Lung (tissue), 12 donors: ENCODE results near the gene SPAM1. TPM values are rescaled to one million over a fixed set of nuclear protein-coding genes. Genes with fewer than 3 reads are reported as not detected.
A peak's percentile ranks its signal among the peaks of the same experiment; 100 is the strongest.

Experiments used
- ATAC-seq: fragments of 200-7000 bp; cut with Tn5 transposase; one replicate; pipeline ENCODE4 v1.9.1; 2020; ENCODE audit warnings: moderate number of reproducible peaks; ENCODE audit not compliant: insufficient read depth, low FRiP score
- DNase-seq, 3 donors: peaks; one replicate each; pipeline ENCODE4 v3.0.0-alpha.2; 2013 to 2017
- H3K27ac ChIP-seq, 2 donors: one replicate each; pipeline ENCODE4 v1.5.1; 2013; ENCODE audit warnings: mild to moderate bottlenecking in 2 of 2, moderate library complexity in 2 of 2, control low read depth in 1 of 2, inconsistent platforms in 1 of 2, low read depth in 1 of 2, low read length in 1 of 2
- H3K27me3 ChIP-seq, 3 donors: one replicate each; pipeline ENCODE4 v1.5.1; 2013; ENCODE audit warnings: low read length in 2 of 3; ENCODE audit not compliant: control insufficient read depth in 3 of 3, insufficient read depth in 3 of 3
- H3K36me3 ChIP-seq, 4 donors: one replicate each; pipeline ENCODE4 v1.5.1; 2013; ENCODE audit warnings: low read length in 4 of 4, mild to moderate bottlenecking in 1 of 4, moderate library complexity in 1 of 4; ENCODE audit not compliant: control insufficient read depth in 4 of 4, insufficient read depth in 4 of 4
- H3K4me1 ChIP-seq, 5 donors: one replicate each; pipeline ENCODE4 v1.5.1; 2013; ENCODE audit warnings: low read length in 5 of 5, mild to moderate bottlenecking in 2 of 5, moderate library complexity in 1 of 5; ENCODE audit not compliant: control insufficient read depth in 5 of 5, insufficient read depth in 5 of 5
- H3K4me3 ChIP-seq: one replicate; pipeline ENCODE4 v1.5.1; 2013; ENCODE audit warnings: mild to moderate bottlenecking, control low read depth, moderate library complexity
- H3K9ac ChIP-seq, 2 donors: one replicate each; pipeline ENCODE4 v1.5.1; 2013; ENCODE audit warnings: low read length in 2 of 2, control low read depth in 1 of 2; ENCODE audit not compliant: insufficient read depth in 1 of 2
- H3K9me3 ChIP-seq, 4 donors: one replicate each; pipeline ENCODE4 v1.5.1; 2013; ENCODE audit warnings: low read length in 3 of 4, mild to moderate bottlenecking in 1 of 4, moderate library complexity in 1 of 4; ENCODE audit not compliant: control insufficient read depth in 4 of 4, insufficient read depth in 3 of 4
- CTCF ChIP-seq: IDR thresholded peaks from 2 replicates; pipeline ENCODE4 v1.5.1; 2012; ENCODE audit warnings: mild to moderate bottlenecking; ENCODE audit errors: control extremely low read depth, extremely low read depth
- WGBS, 2 donors: extraction: QIAGEN DNeasy Blood & Tissue Kit; methylation state at CpG; one replicate each; pipeline ENCODE4 v1.1.7; 2013; 5-methylcytosine and 5-hydroxymethylcytosine counted together
- polyA plus RNA-seq, 2 donors: library from polyadenylated mRNA; stranded (reverse); fragments of 200-250 nt; gene quantifications; one replicate each; pipeline ENCODE4 v1.2.1, GENCODE V29; 2013
- total RNA-seq, 2 donors: library from RNA; depleted of rRNA in 1 of 2; stranded (reverse); fragments of >200 nt in 1 of 2; gene quantifications; one replicate each; pipeline ENCODE4 v1.2.1, GENCODE V29; 2014 to 2021
- donor health status: control.
- donor health status: control.
- donor health status: Bipolar disorder and iron deficiency.
- donor health status: healthy.
- donor health status: DM: yes; HTN: yes; CAD: no.

The SPAM1 gene
- total and polyA plus RNA-seq, 4 donors = not detected

GRCh38 chr7:123901101-123901500 is 23.9 kb upstream of the SPAM1 start:
- peak in 2 of 3 donors; percentile 3 to 23 for DNase-seq
- no peak for ATAC-seq

DNA sequence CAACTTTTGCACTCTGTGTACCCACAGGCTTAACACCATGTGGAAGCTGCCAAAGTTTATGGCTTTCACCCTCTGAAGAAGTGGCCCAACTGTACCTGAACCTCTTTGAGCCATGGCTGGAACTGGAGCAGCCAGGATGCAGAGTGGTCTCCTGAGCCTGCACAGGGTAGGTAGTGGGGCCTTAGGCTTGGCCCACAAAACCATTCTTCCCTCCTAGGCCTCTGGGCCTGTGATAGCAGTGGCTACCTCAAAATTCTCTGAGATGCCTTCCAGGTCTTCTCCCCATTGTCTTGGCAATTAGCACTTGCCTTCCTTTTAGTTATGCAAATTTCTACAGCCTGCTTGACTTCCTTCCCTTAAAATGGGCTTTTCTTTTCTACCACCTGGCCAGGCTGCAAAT is 19.3 kb upstream of the SPAM1 start:
- Histone ChIP-seq H3K9ac (no peak overlapping the region), H3K27me3 (no peaks in the 10 kb centered on the region), H3K27ac (no peak overlapping the region), H3K4me3 (no peak overlapping the region), H3K4me1 (no peaks in the 10 kb centered on the region), H3K36me3 (no peaks in the 10 kb centered on the region), H3K9me3 (peaks cover 0 to 5% (median 2%) of the 10 kb centered on the region in 4 donors)
- no peak for DNase-seq
- no peak for TF ChIP-seq CTCF
- ATAC-seq = no peak

More at GRCh38 chr7:123901101-123901500, 23.9 kb upstream of the SPAM1 start:
- 58 to 87% methylated on average over 1 of the region's 1 CpG for WGBS, 2 donors
- Histone ChIP-seq H3K36me3 (no peaks in the 10 kb centered on the region), H3K27ac (no peak overlapping the region), H3K4me3 (no peak overlapping the region), H3K27me3 (no peaks in the 10 kb centered on the region), H3K9ac (no peak overlapping the region), H3K9me3 (peaks cover 0 to 5% (median 2%) of the 10 kb centered on the region in 4 donors), H3K4me1 (no peaks in the 10 kb centered on the region)
- TF ChIP-seq CTCF = no peak

DNA sequence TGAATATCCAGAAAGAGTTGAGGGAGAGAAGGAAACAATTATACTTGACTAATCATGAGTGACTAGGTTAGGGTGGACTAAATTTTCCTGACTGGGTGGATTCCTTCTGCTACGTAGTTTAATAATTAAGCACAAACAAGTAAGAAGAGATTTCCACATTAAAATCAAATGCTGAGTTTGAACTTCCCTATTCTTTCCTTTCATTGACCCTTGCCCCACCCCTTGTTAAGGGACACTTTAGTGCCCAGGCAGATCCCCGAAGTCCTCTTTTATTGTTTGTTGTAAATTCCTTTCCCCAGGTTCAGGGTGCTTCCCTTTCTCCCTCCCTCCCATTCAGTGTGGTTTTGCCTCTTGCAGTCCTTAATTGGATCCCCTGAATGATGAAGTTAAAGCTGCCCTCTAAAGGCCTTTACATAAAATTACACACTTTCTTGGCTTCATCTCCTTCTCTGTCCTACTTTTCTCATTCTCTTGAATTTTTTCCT is 8.8 kb upstream of the SPAM1 start:
- ATAC-seq = peak; percentile 47
- Histone ChIP-seq H3K4me3 (no peak overlapping the region), H3K9me3 (no peaks in the 10 kb centered on the region), H3K27me3 (no peaks in the 10 kb centered on the region), H3K4me1 (no peaks in the 10 kb centered on the region), H3K27ac (no peak overlapping the region), H3K36me3 (no peaks in the 10 kb centered on the region), H3K9ac (no peak overlapping the region)
- DNase-seq = peak in 2 of 3 donors; percentile 4 to 32
- 36 to 41% methylated on average over 2 of the region's 2 CpGs for WGBS, 2 donors
- no peak for TF ChIP-seq CTCF

DNA sequence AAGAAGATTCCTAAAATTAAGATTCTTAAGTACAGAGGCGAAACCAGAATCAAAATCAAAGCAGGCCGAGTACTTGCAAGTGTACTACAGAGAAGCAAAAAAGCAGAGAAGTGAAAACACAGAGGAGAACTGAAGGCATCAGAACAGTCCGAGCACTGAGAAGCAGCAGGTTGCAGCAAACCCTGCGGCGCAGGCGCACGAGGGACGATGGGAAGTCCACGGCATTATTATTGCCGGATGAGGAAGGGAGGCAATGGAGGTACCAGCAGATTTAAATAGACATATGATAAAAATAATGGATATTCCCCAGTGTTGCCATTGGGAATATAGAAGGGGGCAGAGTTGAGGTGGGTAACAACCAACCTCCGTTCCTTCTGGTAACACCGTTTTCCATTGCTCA is 7.2 kb upstream of the SPAM1 start:
- no peaks in the 10 kb centered on the region for H3K36me3 ChIP-seq
- ATAC-seq (no peak), DNase-seq (no peak)
- no peak for TF ChIP-seq CTCF
- H3K27ac ChIP-seq = no peak overlapping the region
- H3K4me1 ChIP-seq = no peaks in the 10 kb centered on the region
- no peak overlapping the region for H3K4me3 ChIP-seq
- no peaks in the 10 kb centered on the region for H3K9me3 ChIP-seq
- 95 to 98% methylated on average over 12 of the region's 12 CpGs for WGBS, 2 donors
- no peaks in the 10 kb centered on the region for H3K27me3 ChIP-seq
- no peak overlapping the region for H3K9ac ChIP-seq
